Measurements from ENCODE around the gene KRT81. TPM values are rescaled to one million over a fixed set of nuclear protein-coding genes. Genes with fewer than 3 reads are reported as not detected.
"Not testable (repeated sequence)": the region's sequence is repeated elsewhere in the genome, so short reads cannot be mapped to it uniquely, and the experiment has no call there.

The KRT81 gene
- total RNA-seq, 4 donors from 2014 or later = not detected

GRCh38 chr12:52307836-52308805 is 16.8 kb upstream of the KRT81 start:
- TF ChIP-seq, protein P1, sequence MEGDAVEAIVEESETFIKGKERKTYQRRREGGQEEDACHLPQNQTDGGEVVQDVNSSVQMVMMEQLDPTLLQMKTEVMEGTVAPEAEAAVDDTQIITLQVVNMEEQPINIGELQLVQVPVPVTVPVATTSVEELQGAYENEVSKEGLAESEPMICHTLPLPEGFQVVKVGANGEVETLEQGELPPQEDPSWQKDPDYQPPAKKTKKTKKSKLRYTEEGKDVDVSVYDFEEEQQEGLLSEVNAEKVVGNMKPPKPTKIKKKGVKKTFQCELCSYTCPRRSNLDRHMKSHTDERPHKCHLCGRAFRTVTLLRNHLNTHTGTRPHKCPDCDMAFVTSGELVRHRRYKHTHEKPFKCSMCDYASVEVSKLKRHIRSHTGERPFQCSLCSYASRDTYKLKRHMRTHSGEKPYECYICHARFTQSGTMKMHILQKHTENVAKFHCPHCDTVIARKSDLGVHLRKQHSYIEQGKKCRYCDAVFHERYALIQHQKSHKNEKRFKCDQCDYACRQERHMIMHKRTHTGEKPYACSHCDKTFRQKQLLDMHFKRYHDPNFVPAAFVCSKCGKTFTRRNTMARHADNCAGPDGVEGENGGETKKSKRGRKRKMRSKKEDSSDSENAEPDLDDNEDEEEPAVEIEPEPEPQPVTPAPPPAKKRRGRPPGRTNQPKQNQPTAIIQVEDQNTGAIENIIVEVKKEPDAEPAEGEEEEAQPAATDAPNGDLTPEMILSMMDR (IDR thresholded peaks at IDR 0.05) = peak in 4 of 5 experiments; percentile 8 to 43 (median 12)
- TF ChIP-seq EP300 (IDR thresholded peaks at IDR 0.05) = no peak
- WGBS, 2 donors = 9 to 12% methylated on average over 47 to 56 of the region's 71 CpGs

GRCh38 chr12:52306731-52307130 is 15.4 kb upstream of the KRT81 start:
- no peak for DNase-seq (ENCODE audit: low spot score in 2 of 2)
- H3K27ac ChIP-seq = no peak overlapping the region
- H3K9me3 ChIP-seq = no peaks in the 10 kb centered on the region
- H3K4me3 ChIP-seq = no peak overlapping the region
- peaks cover 0 to 37% of the 10 kb centered on the region in 2 donors for H3K27me3 ChIP-seq
- no peaks in the 10 kb centered on the region for H3K36me3 ChIP-seq
- peaks cover 0 to 12% (median 7%) of the 10 kb centered on the region in 4 donors for H3K4me1 ChIP-seq
- 89 to 92% methylated on average over 2 of the region's 2 CpGs for WGBS, 2 donors
- TF ChIP-seq, protein P1 (IDR thresholded peaks at IDR 0.05) = no peak
- TF ChIP-seq POLR2A (IDR thresholded peaks at IDR 0.05) (no peak), EP300 (IDR thresholded peaks at IDR 0.05) (no peak)

More at GRCh38 chr12:52307836-52308805, 16.8 kb upstream of the KRT81 start:
- H3K27me3 ChIP-seq = peaks cover 0 to 39% of the 10 kb centered on the region in 2 donors
- H3K4me1 ChIP-seq = peaks cover 0 to 12% (median 7%) of the 10 kb centered on the region in 4 donors
- peak overlapping the region in 1 of 4 donors; percentile 22 for H3K27ac ChIP-seq
- H3K36me3 ChIP-seq = no peaks in the 10 kb centered on the region
- H3K4me3 ChIP-seq = peak overlapping the region; percentile 14 to 49 (median 25)
- no peaks in the 10 kb centered on the region for H3K9me3 ChIP-seq
- no peak for DNase-seq (ENCODE audit: low spot score in 2 of 2)

- 67 to 72% methylated on average over 5 to 10 of the region's 11 CpGs for WGBS, 2 donors
- peaks cover 0 to 34% of the 10 kb centered on the region in 2 donors for H3K27me3 ChIP-seq
- H3K27ac ChIP-seq = no peak overlapping the region
- TF ChIP-seq POLR2A (IDR thresholded peaks at IDR 0.05) (no peak), EP300 (IDR thresholded peaks at IDR 0.05) (no peak)
- TF ChIP-seq, protein P1 (IDR thresholded peaks at IDR 0.05) = no peak
- no peak overlapping the region for H3K4me3 ChIP-seq
- peaks cover 0 to 12% (median 7%) of the 10 kb centered on the region in 4 donors for H3K4me1 ChIP-seq
- H3K9me3 ChIP-seq = no peaks in the 10 kb centered on the region
- DNase-seq (ENCODE audit: low spot score in 2 of 2) = no peak
- no peaks in the 10 kb centered on the region for H3K36me3 ChIP-seq
These were observed 14.8 kb upstream of the KRT81 start for GRCh38 chr12:52305921-52306705.

GRCh38 chr12:52304941-52305411 is 13.6 kb upstream of the KRT81 start:
- DNase-seq (ENCODE audit: low spot score in 2 of 2); H3K4me3 ChIP-seq; H3K27ac ChIP-seq; H3K9me3 ChIP-seq; H3K36me3 ChIP-seq: not testable (repeated sequence)
- 75 to 79% methylated on average over 14 to 15 of the region's 15 CpGs for WGBS, 2 donors
- Histone ChIP-seq H3K4me1 (peaks cover 0 to 12% (median 7%) of the 10 kb centered on the region in 4 donors), H3K27me3 (peaks cover 0 to 32% of the 10 kb centered on the region in 2 donors)

DNA sequence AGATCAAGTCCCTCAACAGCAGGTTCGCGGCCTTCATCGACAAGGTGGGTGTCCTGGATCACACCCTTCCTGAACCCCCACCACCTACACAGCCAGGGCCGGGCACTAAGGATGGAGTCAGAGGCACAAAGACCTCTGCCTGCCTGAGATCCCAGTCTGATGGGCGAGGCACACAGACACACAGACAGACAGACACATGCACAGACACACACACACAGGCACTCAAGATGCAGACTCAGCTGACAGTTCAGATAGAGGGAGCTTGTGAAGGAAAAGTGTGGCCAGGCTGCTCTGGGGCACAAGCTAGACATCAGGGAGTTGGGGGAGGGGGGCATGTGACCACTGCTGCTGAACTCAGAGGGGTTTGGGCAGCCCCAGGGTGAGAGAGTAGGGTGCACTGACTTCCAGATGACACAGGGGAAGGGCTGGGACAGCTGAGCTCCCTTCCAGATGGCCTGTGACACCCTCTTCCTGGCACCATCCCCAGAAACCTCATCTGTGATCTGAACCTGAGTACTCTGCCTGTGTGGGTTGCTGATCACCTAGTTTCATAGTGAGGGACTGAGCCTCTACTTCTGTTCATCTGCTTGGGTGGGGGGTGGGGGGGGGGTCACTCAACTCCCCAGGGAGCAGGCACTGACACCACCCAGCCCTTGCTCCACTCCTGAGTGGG is 11.0 kb upstream of the KRT81 start:
- DNase-seq (ENCODE audit: low spot score in 2 of 2); H3K36me3 ChIP-seq: not testable (repeated sequence)

DNA sequence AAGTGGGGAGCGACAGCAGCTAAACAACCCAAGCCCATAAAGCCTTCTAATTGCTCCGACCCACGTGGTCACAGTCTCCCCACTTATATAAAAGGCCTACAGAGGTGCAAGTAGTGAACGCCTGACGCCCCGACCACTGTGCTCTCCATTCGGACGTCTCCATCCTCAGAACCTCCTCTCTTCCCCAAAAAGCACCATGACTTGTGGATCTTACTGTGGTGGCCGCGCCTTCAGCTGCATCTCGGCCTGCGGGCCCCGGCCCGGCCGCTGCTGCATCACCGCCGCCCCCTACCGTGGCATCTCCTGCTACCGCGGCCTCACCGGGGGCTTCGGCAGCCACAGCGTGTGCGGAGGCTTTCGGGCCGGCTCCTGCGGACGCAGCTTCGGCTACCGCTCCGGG is 10.4 kb upstream of the KRT81 start:
- H3K4me1 ChIP-seq; H3K27ac ChIP-seq; DNase-seq (ENCODE audit: low spot score in 2 of 2); H3K36me3 ChIP-seq; H3K4me3 ChIP-seq; H3K9me3 ChIP-seq: not testable (repeated sequence)
- WGBS, 2 donors = 74 to 80% methylated on average over 16 to 17 of the region's 31 CpGs
- peaks cover 0 to 10% of the 10 kb centered on the region in 2 donors for H3K27me3 ChIP-seq

More for the DNA sequence above, 11.0 kb upstream of the KRT81 start:
- not testable (repeated sequence) for H3K27me3 ChIP-seq, H3K9me3 ChIP-seq, H3K4me1 ChIP-seq, H3K4me3 ChIP-seq, H3K27ac ChIP-seq
- no CpG with 5 or more reads among the region's 5 CpGs for WGBS, 2 donors
